Endothelial cell of umbilical vein (primary cell): ENCODE data around the gene SUGCT. TPM values are rescaled to one million over a fixed set of nuclear protein-coding genes. Genes with fewer than 3 reads are reported as not detected.

Experiments used
- BruUV-seq: library from RNA; stranded (reverse); fragments of 400-500 nt; replicated peaks from 2 replicates; lab custom pipeline; 2021; lab: Mats Ljungman, UMichigan
- CTCF ChIA-PET: fragments of 300-600, 350-600 bp; sonication (Branson Sonifier 250); formaldehyde crosslinking; loops from one replicate; lab custom pipeline; 2021; ENCODE audit warnings: antibody characterized with exemption, inconsistent platforms; lab: Charles Lee
- POLR2A ChIA-PET: fragments of 300-600, 350-600 bp; sonication (Branson Sonifier 250); formaldehyde crosslinking; loops from one replicate; lab custom pipeline; 2021; ENCODE audit warnings: antibody characterized with exemption, inconsistent platforms; lab: Charles Lee
- DNase-seq: peaks from one replicate; pipeline ENCODE4 v3.0.0-alpha.2; 2011; ENCODE audit warnings: low read depth, low spot score
- FAIRE-seq: peaks from 2 replicates; lab custom pipeline; 2011; peaks lifted over from hg19 to GRCh38; lab: Jason Lieb, UNC
- H2AFZ ChIP-seq: 2 replicates; pipeline ENCODE4 v1.6.0; 2012; ENCODE audit warnings: low read depth, low read length, control low read depth, inconsistent platforms
- H3K27ac ChIP-seq: 2 replicates; pipeline ENCODE4 v1.5.1; 2011; ENCODE audit warnings: low read depth, mild to moderate bottlenecking, control low read depth, low read length, moderate library complexity; ENCODE audit not compliant: insufficient read depth
- H3K27me3 ChIP-seq, 2 experiments: 2 replicates each; pipeline versions ENCODE4 v1.6.0 to v1.6.1; 2011; ENCODE audit warnings: low read length in 2 of 2, mixed read lengths in 1 of 2; ENCODE audit not compliant: control insufficient read depth in 2 of 2, insufficient read depth in 2 of 2
- H3K36me3 ChIP-seq, 2 experiments: 2 replicates in 1 of 2; 3 replicates in 1 of 2; pipeline ENCODE4 v1.5.1; 2011; ENCODE audit warnings: low read length in 2 of 2, mild to moderate bottlenecking in 1 of 2, moderate library complexity in 1 of 2; ENCODE audit not compliant: control insufficient read depth in 2 of 2, insufficient read depth in 2 of 2; ENCODE audit errors: extremely low read depth in 1 of 2
- H3K4me1 ChIP-seq: 3 replicates; pipeline ENCODE4 v1.5.1; 2011; ENCODE audit warnings: mild to moderate bottlenecking, low read length; ENCODE audit not compliant: control insufficient read depth, insufficient read depth; ENCODE audit errors: extremely low read depth
- H3K4me2 ChIP-seq: 2 replicates; pipeline ENCODE4 v1.6.1; 2011; ENCODE audit warnings: low read length, control low read depth, mixed read lengths; ENCODE audit not compliant: insufficient read depth
- H3K4me3 ChIP-seq, 3 experiments: fragments of 200-600 bp in 1 of 3; sonication (generic), shearing (Covaris generic) in 1 of 3; replicated peaks in 1 of 3; 2 replicates each; pipeline ENCODE4 v1.5.1; 2011 to 2016; ENCODE audit warnings: control low read depth in 3 of 3, low read length in 3 of 3, mild to moderate bottlenecking in 2 of 3, inconsistent platforms in 1 of 3, low read depth in 1 of 3, moderate library complexity in 1 of 3; ENCODE audit not compliant: insufficient read depth in 1 of 3
- H3K79me2 ChIP-seq: 2 replicates; pipeline ENCODE4 v1.6.0; 2012; ENCODE audit warnings: low read length, inconsistent platforms; ENCODE audit not compliant: control insufficient read depth, insufficient read depth
- H3K9ac ChIP-seq: replicated peaks from 2 replicates; pipeline ENCODE3; 2011; ENCODE audit warnings: low read length, control low read depth; ENCODE audit not compliant: insufficient read depth; ENCODE audit errors: extremely low read depth
- H3K9me1 ChIP-seq: replicated peaks from 3 replicates; pipeline ENCODE4 v1.6.0; 2011; ENCODE audit warnings: mild to moderate bottlenecking, low read length; ENCODE audit not compliant: control insufficient read depth, insufficient read depth; ENCODE audit errors: extremely low read depth
- H3K9me3 ChIP-seq: replicated peaks from 2 replicates; pipeline ENCODE4 v1.5.1; 2012; ENCODE audit warnings: low read length, inconsistent platforms; ENCODE audit not compliant: control insufficient read depth, insufficient read depth
- H4K20me1 ChIP-seq: replicated peaks from 2 replicates; pipeline ENCODE3; 2011; ENCODE audit warnings: mild to moderate bottlenecking, low read length; ENCODE audit not compliant: control insufficient read depth, insufficient read depth; ENCODE audit errors: extremely low read depth
- CTCF ChIP-seq, 2 donors: IDR thresholded peaks; 1 replicate in 1 of 2; 2 replicates in 1 of 2; pipeline ENCODE4 v1.5.1; 2011; ENCODE audit warnings: low read length in 2 of 2, mild to moderate bottlenecking in 2 of 2, moderate library complexity in 2 of 2, control low read depth in 1 of 2, inconsistent platforms in 1 of 2, low read depth in 1 of 2; ENCODE audit not compliant: insufficient read depth in 1 of 2; ENCODE audit errors: extremely low read depth in 1 of 2
- EZH2 ChIP-seq: IDR thresholded peaks from 2 replicates; pipeline ENCODE4 v1.6.1; 2012; ENCODE audit warnings: borderline replicate concordance, low read depth, mild to moderate bottlenecking, moderate library complexity, low read length, inconsistent platforms; ENCODE audit not compliant: severe bottlenecking
- FOS ChIP-seq: IDR thresholded peaks from 2 replicates; pipeline ENCODE4 v1.6.1; 2011; ENCODE audit warnings: mild to moderate bottlenecking, low read length, moderate library complexity, borderline replicate concordance; ENCODE audit not compliant: insufficient read depth
- GATA2 ChIP-seq: IDR thresholded peaks from 2 replicates; pipeline ENCODE4 v1.7.0; 2011; ENCODE audit warnings: low read depth, mild to moderate bottlenecking, moderate library complexity, mixed read lengths, low read length; ENCODE audit not compliant: insufficient read length, insufficient read depth
- JUN ChIP-seq: IDR thresholded peaks from 2 replicates; pipeline ENCODE4 v1.6.1; 2011; ENCODE audit warnings: borderline replicate concordance, low read depth; ENCODE audit not compliant: insufficient read length, insufficient read depth
- MYC ChIP-seq: IDR thresholded peaks from one replicate; pipeline ENCODE4 v1.6.1; 2011; ENCODE audit warnings: mild to moderate bottlenecking, low read depth, low read length
- POLR2A ChIP-seq: IDR thresholded peaks from 2 replicates; pipeline ENCODE4 v1.6.1; 2012; ENCODE audit warnings: low read depth, mild to moderate bottlenecking, control low read depth, low read length
- POLR2AphosphoS5 ChIP-seq: IDR thresholded peaks from 2 replicates; pipeline ENCODE4 v1.6.1; 2012; ENCODE audit warnings: low read depth, mild to moderate bottlenecking, control low read depth, low read length, moderate library complexity; ENCODE audit not compliant: insufficient read depth
- dilution Hi-C: fragments of 300-500 bp; cut with MboI; formaldehyde crosslinking; loops from one replicate; pipeline ENCODE4 v1.15.0; 2019; ENCODE audit warnings: low sequenced_read_pairs; ENCODE audit not compliant: extremely low pct_ligation_motif_present
- intact Hi-C: fragments of 100-400 bp; cut with micrococcal nuclease; formaldehyde crosslinking; loops from one replicate; pipeline ENCODE4 v1.10.0; 2022
- polyA plus RNA-seq, 4 experiments: library from polyadenylated mRNA; depleted of rRNA in 3 of 4; stranded (reverse) in 3 of 4; unstranded in 1 of 4; fragments of >200 nt; gene quantifications; 2 replicates each; pipeline versions ENCODE4 v1.2.1 to v1.2.3, GENCODE V29; 2011 to 2012; ENCODE audit warnings: missing spikeins in 1 of 4
- total RNA-seq: library from RNA; stranded (reverse); gene quantifications from 2 replicates; pipeline ENCODE4 v1.2.3, GENCODE V29; 2021
- TF ChIP-seq, protein P1 (sequence below): IDR thresholded peaks from 2 replicates; pipeline ENCODE4 v1.6.1; 2011; ENCODE audit not compliant: insufficient read depth, insufficient read length

The SUGCT gene
- total and polyA plus RNA-seq, 2 donors (not counting 3 experiments of a cell fraction or from before 2014, with no cell fraction given), result 1.2 to 1.4 TPM

DNA sequence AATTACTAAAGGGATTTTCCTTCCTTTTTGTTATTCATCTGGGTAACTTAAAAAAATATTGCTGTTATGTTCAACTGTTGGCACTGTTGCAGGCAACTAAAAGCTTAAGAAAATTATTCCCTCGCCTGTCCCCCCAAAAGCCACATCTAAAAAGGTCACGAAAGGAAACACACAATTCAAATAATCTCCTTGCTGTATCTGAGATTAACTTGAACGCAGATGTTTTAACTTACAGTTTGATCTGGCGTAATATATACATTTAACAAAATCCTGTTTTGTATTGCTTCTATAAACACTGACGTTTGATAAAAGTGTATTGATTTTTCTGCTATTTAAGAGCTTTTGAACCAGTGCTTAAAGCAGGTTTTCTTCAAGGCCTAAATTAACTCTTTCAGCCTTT, 432.1 kb downstream of the SUGCT start:
- Histone ChIP-seq H3K9me3 (no peaks in the 10 kb centered on the region), H4K20me1 (no peaks in the 10 kb centered on the region), H3K36me3 (no peaks in the 10 kb centered on the region), H3K4me1 (no peaks in the 10 kb centered on the region), H3K27me3 (no peaks in the 10 kb centered on the region), H2AFZ (no peak overlapping the region), H3K4me2 (no peak overlapping the region), H3K79me2 (no peaks in the 10 kb centered on the region), H3K4me3 (no peak overlapping the region), H3K27ac (no peak overlapping the region), H3K9ac (no peak overlapping the region), H3K9me1 (peaks cover 2% of the 10 kb centered on the region)
- BruUV-seq, result no TSS peak
- POLR2A ChIA-PET, result no interaction called here
- TF ChIP-seq POLR2AphosphoS5 (no peak), JUN (no peak), GATA2 (no peak), MYC (no peak), FOS (no peak), CTCF (IDR thresholded peaks at IDR 0.05; ENCODE audit: extremely low read depth in 1 of 2, insufficient read depth in 1 of 2, low read depth in 1 of 2, low read length in 2 of 2) (no peak), EZH2 (no peak), POLR2A (no peak)
- TF ChIP-seq, protein P1, sequence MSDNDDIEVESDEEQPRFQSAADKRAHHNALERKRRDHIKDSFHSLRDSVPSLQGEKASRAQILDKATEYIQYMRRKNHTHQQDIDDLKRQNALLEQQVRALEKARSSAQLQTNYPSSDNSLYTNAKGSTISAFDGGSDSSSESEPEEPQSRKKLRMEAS, result no peak
- CTCF ChIA-PET, result no interaction called here
- DNase-seq, result no peak
- no peak for FAIRE-seq
- dilution Hi-C loops (no loop called here), intact Hi-C loops (no loop called here)
